Astrocyte of the cerebellum (primary cell): ENCODE results near the gene SMOC2.

Experiments
- DNase-seq: peaks from one replicate; pipeline ENCODE4 v3.0.0-alpha.2; 2011; ENCODE audit warnings: low read depth
- H3K4me3 ChIP-seq: 2 replicates; pipeline ENCODE4 v1.5.1; 2011; ENCODE audit warnings: mild to moderate bottlenecking, low read depth, low read length, moderate library complexity
- CTCF ChIP-seq: IDR thresholded peaks from 2 replicates; pipeline ENCODE4 v1.5.1; 2012; ENCODE audit warnings: low read length, low read depth, moderate library complexity, mild to moderate bottlenecking; ENCODE audit errors: missing control alignments
- in situ Hi-C: cut with HindIII; loops from 2 replicates; pipeline ENCODE4 v1.10.0; 2017; ENCODE audit warnings: low sequenced_read_pairs

Gene SMOC2

DNA sequence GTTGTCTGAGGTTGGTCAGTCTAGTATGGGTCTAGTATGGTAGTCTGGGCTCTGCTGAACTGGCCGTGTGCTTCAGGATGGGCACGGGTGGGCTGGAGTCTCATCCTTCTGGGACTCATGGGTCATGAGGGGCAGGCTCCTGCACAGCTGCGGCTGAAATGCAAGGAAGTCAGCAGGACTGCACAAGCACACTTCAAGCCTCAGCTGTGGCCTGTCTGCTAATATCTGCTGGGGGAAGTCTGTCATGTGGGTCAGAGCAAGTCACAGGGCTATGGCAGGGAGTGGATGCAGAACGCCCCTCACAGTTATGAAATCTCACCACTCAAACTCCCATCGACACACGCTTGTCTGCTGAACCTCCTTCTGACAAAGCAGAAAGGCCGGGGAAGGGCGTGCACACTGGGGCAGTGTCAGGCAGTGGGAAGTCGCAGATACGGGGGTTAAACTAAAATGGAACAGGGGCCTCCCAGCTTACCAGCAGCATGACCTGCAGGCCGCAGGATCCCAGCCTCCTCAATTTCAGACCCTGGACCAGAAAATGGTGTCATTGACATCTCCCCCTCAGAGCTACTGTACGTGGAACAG is 229.5 kb downstream of the SMOC2 start:
- TF ChIP-seq CTCF: no peak
- no peak overlapping the region for H3K4me3 ChIP-seq
- DNase-seq: no peak
- in situ Hi-C loops: no loop called here

DNA sequence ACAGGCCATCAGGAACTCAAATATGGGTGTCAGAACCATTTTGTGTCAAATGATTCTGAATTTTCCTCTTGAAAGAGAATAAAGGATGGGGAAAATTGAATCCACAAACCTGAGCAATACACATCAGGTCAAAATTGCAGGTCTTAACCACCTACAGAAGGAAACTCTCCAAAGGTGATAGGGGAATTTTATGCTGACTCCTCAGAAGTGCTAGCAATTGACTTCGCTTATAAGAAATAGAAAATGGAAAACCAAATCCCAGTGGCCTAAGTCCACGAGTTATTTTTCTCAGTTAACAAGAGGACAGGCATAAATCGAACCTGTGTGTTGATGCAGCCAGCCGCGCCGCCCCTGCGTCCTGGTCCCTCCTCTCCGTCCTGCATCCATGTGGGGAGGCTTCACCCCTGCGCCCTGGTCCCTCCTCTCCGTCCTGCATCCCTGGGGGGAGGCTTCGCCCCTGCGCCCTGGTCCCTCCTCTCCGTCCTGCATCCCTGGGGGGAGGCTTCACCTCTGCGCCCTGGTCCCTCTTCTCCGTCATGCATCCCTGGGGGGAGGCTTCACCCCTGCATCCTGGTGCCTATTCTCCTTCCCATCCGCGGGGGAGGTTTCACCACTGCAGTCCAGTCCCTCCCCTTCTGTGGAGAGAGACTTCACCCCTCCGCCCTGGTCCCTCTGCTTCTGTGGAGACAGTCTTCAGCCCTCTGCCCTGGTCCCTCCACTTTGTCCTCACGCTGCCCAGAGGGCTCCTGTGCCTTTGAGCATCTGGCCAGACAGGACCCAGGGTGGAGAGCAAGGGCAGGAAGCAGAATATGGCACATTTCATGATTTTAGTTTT is 230.3 kb downstream of the SMOC2 start:
- DNase-seq: no peak
- no peak overlapping the region for H3K4me3 ChIP-seq
- in situ Hi-C loops: no loop called here
- TF ChIP-seq CTCF: no peak

GRCh38 chr6:168671863-168672546 is 231.0 kb downstream of the SMOC2 start:
- H3K4me3 ChIP-seq: no peak overlapping the region
- no peak for TF ChIP-seq CTCF
- no peak for DNase-seq
- in situ Hi-C loops: no loop called here

DNA sequence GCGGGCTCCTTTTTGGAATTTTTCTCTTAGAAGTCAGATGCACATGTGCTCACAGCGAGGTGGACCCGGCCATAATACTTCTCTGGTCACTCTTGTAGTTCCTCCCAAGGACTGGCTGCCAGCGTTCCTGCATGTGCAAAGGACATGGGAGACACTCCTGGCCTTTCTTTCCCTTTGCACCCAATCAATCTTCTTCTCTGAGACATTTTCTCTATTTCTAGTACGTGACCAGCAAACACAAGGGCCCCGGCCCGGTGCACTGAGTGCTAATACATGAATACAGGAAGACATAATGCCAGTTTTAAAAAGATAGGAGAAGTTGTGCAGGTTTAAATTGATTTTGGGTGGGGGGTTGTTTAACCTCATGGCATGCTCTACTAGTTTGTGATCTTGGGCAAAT is 233.6 kb downstream of the SMOC2 start:
- TF ChIP-seq CTCF: no peak
- in situ Hi-C loops: no loop called here
- DNase-seq: no peak
- no peak overlapping the region for H3K4me3 ChIP-seq

DNA sequence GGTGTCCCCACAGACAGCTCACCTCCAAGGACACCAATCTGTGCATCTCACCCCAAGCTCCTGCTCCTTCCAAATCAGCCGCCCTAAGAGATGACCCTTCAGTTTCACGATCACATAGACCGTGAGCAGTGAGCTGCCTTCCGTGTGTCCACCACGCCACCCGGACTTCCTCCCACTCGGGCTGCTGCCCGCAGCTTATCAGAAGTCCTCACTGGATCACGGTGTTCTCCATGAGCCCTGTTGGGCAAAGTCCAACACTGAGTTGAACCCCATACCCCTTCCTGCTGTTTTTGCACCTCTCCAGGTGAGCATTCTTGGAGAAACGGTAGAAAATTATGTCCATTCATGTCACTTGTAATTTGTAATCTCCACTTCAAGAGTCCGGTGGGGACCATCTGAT is 234.4 kb downstream of the SMOC2 start:
- in situ Hi-C loops: no loop called here
- no peak overlapping the region for H3K4me3 ChIP-seq
- no peak for DNase-seq
- no peak for TF ChIP-seq CTCF

- TF ChIP-seq CTCF: no peak
- H3K4me3 ChIP-seq: no peak overlapping the region
- DNase-seq: no peak
- in situ Hi-C loops: no loop called here
These were observed 235.1 kb downstream of the SMOC2 start for GRCh38 chr6:168675933-168676551.
